GM19351 (cell line): ENCODE results near the gene CHRM4.

Experiments
- ATAC-seq: cut with Tn5 transposase; IDR thresholded peaks from one replicate; pipeline ENCODE4 v1.9.1; 2021; ENCODE audit warnings: mild to moderate bottlenecking, moderate library complexity; ENCODE audit not compliant: unreplicated experiment

Gene CHRM4

GRCh38 chr11:46404476-46405017 is 13.0 kb upstream of the CHRM4 start:
- ATAC-seq = no peak

GRCh38 chr11:46402957-46403902 is 11.7 kb upstream of the CHRM4 start:
- ATAC-seq = no peak

GRCh38 chr11:46397526-46397925 is 6.0 kb upstream of the CHRM4 start:
- no peak for ATAC-seq

GRCh38 chr11:46393759-46394158 is 2.2 kb upstream of the CHRM4 start:
- no peak for ATAC-seq

- ATAC-seq = no peak
Measured at GRCh38 chr11:46393231-46393616, 1.6 kb upstream of the CHRM4 start.

- peak; percentile 58 for ATAC-seq
Measured at GRCh38 chr11:46392421-46393230, 1.1 kb upstream of the CHRM4 start.

DNA sequence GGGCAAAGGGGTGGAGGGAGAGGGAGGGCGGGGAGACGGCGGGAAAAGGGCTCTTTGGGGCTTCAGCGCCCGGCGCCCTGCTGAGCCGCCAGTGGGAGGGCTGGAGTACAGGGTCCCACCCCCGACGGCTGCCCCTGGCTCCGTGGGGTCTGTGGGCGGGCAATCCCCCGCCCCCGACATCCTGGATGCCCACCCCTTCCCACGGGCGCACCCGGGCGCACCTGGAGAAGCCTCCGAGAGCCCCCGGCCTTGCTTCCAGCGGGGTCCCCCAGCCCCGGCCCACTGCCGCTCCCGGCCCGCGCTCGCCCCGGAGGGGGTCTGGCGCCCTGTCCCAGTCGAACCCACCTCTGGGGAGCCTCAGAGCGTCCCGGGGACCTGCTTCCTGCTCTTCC is 394 bp downstream of the CHRM4 start:
- ATAC-seq = no peak

DNA sequence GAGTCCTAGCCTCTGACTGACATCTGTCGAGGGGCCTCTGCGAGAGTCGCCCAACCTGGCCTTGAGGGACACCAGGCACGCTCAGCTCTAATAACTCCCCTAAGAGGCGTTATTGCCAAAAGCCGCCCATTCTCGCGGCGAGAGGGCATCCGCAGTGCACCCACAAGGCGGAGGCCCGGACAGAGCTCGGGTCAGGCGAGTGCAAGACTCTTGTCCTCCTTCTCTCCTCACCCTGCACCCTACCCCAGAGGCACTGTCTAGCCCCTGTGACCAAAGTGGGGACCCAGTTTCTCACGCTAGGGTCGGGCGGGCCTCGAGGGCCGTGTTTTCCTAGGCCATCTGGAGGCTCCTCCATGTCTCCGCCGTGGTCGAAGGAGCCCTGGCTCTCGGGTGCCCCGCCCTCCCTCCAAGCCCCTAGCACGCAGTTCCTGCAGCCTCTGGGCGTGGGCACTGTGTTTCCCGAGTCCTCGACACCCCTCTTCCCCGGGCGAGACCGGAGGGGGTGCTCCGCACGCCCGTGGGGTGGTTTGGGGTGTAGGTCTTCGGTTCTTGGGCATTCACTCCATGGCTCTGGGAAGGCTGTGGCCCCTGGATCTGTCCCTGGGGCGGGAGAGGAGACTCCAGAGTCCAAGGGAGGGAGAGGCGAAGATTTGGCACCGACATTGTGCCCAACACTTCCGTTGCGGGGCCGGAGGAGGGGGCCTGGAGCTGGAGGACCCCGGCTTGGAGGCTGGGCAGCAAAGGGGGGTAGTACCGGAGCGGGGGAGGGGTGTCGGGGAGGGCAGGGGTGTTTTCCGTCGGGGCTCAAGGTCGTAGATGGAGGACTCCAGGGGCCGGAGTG is 1.0 kb downstream of the CHRM4 start:
- ATAC-seq = no peak

- ATAC-seq = peak; percentile 54
Measured at GRCh38 chr11:46389450-46390330, 1.9 kb downstream of the CHRM4 start.

GRCh38 chr11:46388619-46389449 is 2.7 kb downstream of the CHRM4 start:
- no peak for ATAC-seq

GRCh38 chr11:46387919-46388618 is 3.5 kb downstream of the CHRM4 start:
- ATAC-seq = no peak

DNA sequence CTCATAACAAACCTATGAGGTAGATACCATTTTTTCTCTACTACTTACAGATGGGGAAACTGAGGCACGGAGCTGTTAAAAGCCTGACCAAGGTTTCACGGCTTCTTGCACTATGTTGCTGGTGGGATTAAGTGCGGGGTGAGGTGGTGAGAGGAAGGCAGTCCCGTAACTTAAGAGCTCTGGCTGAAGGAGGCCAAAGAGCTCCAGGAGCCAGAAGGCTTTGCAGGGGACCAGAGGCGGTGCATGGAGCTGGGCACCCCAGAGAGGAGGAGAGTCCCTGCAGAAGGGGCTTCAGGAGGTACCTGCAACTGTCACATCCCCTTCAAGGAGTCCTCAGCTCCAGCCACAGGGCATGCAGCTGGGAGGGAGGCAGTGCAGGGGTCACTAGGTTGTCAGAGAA is 4.1 kb downstream of the CHRM4 start:
- no peak for ATAC-seq

- ATAC-seq = no peak
Measured at GRCh38 chr11:46386674-46387073, 4.9 kb downstream of the CHRM4 start.

- no peak for ATAC-seq
Measured at GRCh38 chr11:46386005-46386578, 5.5 kb downstream of the CHRM4 start.

- ATAC-seq = no peak
Measured at GRCh38 chr11:46385169-46386004, 6.2 kb downstream of the CHRM4 start.

- no peak for ATAC-seq
Measured at GRCh38 chr11:46383974-46384701, 7.4 kb downstream of the CHRM4 start.
